Measurements from ENCODE around the gene ZDHHC6.

ZDHHC6 gene

GRCh38 chr10:112429654-112430230 lies 17.0 kb downstream of the ZDHHC6 start:
- TF ChIP-seq CTCF (conservative IDR thresholded peaks at IDR 0.05; ENCODE audit: control insufficient read depth, insufficient read depth, low read depth, low read length), result no peak
- no peak overlapping the region for H3K4me3 ChIP-seq (ENCODE audit: control insufficient read depth, low read depth, low read length)
- no peak for DNase-seq (ENCODE audit: low read depth)

- no peak for TF ChIP-seq CTCF (conservative IDR thresholded peaks at IDR 0.05; ENCODE audit: control insufficient read depth, insufficient read depth, low read depth, low read length)
- no peak overlapping the region for H3K4me3 ChIP-seq (ENCODE audit: control insufficient read depth, low read depth, low read length)
- DNase-seq (ENCODE audit: low read depth), result no peak
Observed at GRCh38 chr10:112429147-112429546, 17.6 kb downstream of the ZDHHC6 start.

GRCh38 chr10:112426111-112426510 lies 20.6 kb downstream of the ZDHHC6 start:
- no peak for TF ChIP-seq CTCF (conservative IDR thresholded peaks at IDR 0.05; ENCODE audit: control insufficient read depth, insufficient read depth, low read depth, low read length)
- no peak for DNase-seq (ENCODE audit: low read depth)
- H3K4me3 ChIP-seq (ENCODE audit: control insufficient read depth, low read depth, low read length), result no peak overlapping the region

- no peak for DNase-seq (ENCODE audit: low read depth)
- no peak for TF ChIP-seq CTCF (conservative IDR thresholded peaks at IDR 0.05; ENCODE audit: control insufficient read depth, insufficient read depth, low read depth, low read length)
- H3K4me3 ChIP-seq (ENCODE audit: control insufficient read depth, low read depth, low read length), result no peak overlapping the region
Observed at GRCh38 chr10:112424651-112425050, 22.1 kb downstream of the ZDHHC6 start.

GRCh38 chr10:112421731-112422130 lies 25.0 kb downstream of the ZDHHC6 start:
- no peak overlapping the region for H3K4me3 ChIP-seq (ENCODE audit: control insufficient read depth, low read depth, low read length)
- no peak for TF ChIP-seq CTCF (conservative IDR thresholded peaks at IDR 0.05; ENCODE audit: control insufficient read depth, insufficient read depth, low read depth, low read length)
- DNase-seq (ENCODE audit: low read depth), result peak; percentile 10

GRCh38 chr10:112412696-112413095 lies 34.0 kb downstream of the ZDHHC6 start:
- TF ChIP-seq CTCF (conservative IDR thresholded peaks at IDR 0.05; ENCODE audit: control insufficient read depth, insufficient read depth, low read depth, low read length), result no peak
- no peak overlapping the region for H3K4me3 ChIP-seq (ENCODE audit: control insufficient read depth, low read depth, low read length)
- DNase-seq (ENCODE audit: low read depth), result no peak

GRCh38 chr10:112409755-112410154 lies 37.0 kb downstream of the ZDHHC6 start:
- no peak for DNase-seq (ENCODE audit: low read depth)
- no peak for TF ChIP-seq CTCF (conservative IDR thresholded peaks at IDR 0.05; ENCODE audit: control insufficient read depth, insufficient read depth, low read depth, low read length)
- H3K4me3 ChIP-seq (ENCODE audit: control insufficient read depth, low read depth, low read length), result no peak overlapping the region
